GM23338 (cell line): Measurements from ENCODE around the gene GOSR2.

ENCODE experiments used
- CTCF ChIP-seq, 2 experiments: fragments of 200-600 bp in 1 of 2; sonication (generic) in 1 of 2; conservative IDR thresholded peaks; 2 replicates each; pipeline versions ENCODE4 v1.5.1 to v1.6.1; 2016 to 2017; ENCODE audit warnings: antibody characterized with exemption in 2 of 2, low read depth in 2 of 2, mild to moderate bottlenecking in 2 of 2, moderate library complexity in 1 of 2
- POLR2AphosphoS5 ChIP-seq: IDR thresholded peaks from 2 replicates; pipeline ENCODE4 v1.6.1; 2016; ENCODE audit warnings: antibody characterized with exemption, low read depth

GRCh38 chr17:46968224-46968834 lies 45.4 kb downstream of the GOSR2 start:
- TF ChIP-seq CTCF (conservative IDR thresholded peaks at IDR 0.05; ENCODE audit: low read depth in 2 of 2) (no peak), POLR2AphosphoS5 (no peak)
